NB4 (cell line): ENCODE data around the gene ANXA8.
"Not testable (repeated sequence)": the region's sequence is repeated elsewhere in the genome, so short reads cannot be mapped to it uniquely, and the experiment has no call there.

Experiments used
- CTCF ChIP-seq: IDR thresholded peaks from one replicate; pipeline ENCODE4 v1.5.1; 2012; ENCODE audit warnings: low read depth, low read length
- MAX ChIP-seq: IDR thresholded peaks from 2 replicates; pipeline ENCODE4 v1.6.1; 2011; ENCODE audit warnings: low read depth, low read length
- POLR2A ChIP-seq: IDR thresholded peaks from 2 replicates; pipeline ENCODE4 v1.6.1; 2011; ENCODE audit warnings: mild to moderate bottlenecking; ENCODE audit not compliant: insufficient read length; ENCODE audit errors: extremely low read depth

- TF ChIP-seq CTCF, POLR2A, MAX: not testable (repeated sequence)
Measured at GRCh38 chr10:47468731-47469528, 15.0 kb downstream of the ANXA8 start.
